Ovary (tissue), 9 donors: Measurements from ENCODE around the gene RBP7. TPM values are rescaled to one million over a fixed set of nuclear protein-coding genes. Genes with fewer than 3 reads are reported as not detected.

Experiments
- DNase-seq, 5 donors: peaks; one replicate each; pipeline ENCODE4 v3.0.0-alpha.2; 2019 to 2020
- H3K27ac ChIP-seq, 2 donors: fragments of 200-600 bp; one replicate each; pipeline versions ENCODE4 v1.5.1 to v1.8.0; 2019 to 2022
- H3K27me3 ChIP-seq: fragments of 200-600 bp; one replicate; pipeline ENCODE4 v1.8.0; 2022
- H3K36me3 ChIP-seq: fragments of 200-600 bp; sonication (generic); one replicate; pipeline ENCODE4 v1.5.1; 2019
- H3K4me1 ChIP-seq: one replicate; pipeline ENCODE4 v1.8.1; 2013; ENCODE audit warnings: mild to moderate bottlenecking, moderate library complexity; ENCODE audit not compliant: insufficient read depth
- H3K4me3 ChIP-seq: fragments of 200-600 bp; sonication (generic); one replicate; pipeline ENCODE4 v1.5.1; 2017
- H3K9me3 ChIP-seq, 2 donors: fragments of 200-600 bp in 1 of 2; sonication (generic) in 1 of 2; one replicate each; pipeline versions ENCODE4 v1.5.1 to v1.8.1; 2013 to 2019; ENCODE audit warnings: mild to moderate bottlenecking in 1 of 2, moderate library complexity in 1 of 2
- EP300 ChIP-seq: sonication (generic); formaldehyde crosslinking; IDR thresholded peaks from one replicate; pipeline ENCODE4 v1.6.1; 2017; ENCODE audit warnings: antibody characterized with exemption
- POLR2A ChIP-seq: fragments of 450-650 bp; IDR thresholded peaks from one replicate; pipeline ENCODE4 v1.6.1; 2017; ENCODE audit warnings: antibody characterized with exemption, mild to moderate bottlenecking, moderate library complexity
- WGBS, 3 donors: extraction: QIAGEN DNeasy Blood & Tissue Kit in 1 of 3; methylation state at CpG; one replicate each; pipeline versions ENCODE4 v1.1.5 to v1.1.7; 2013 to 2017; 5-methylcytosine and 5-hydroxymethylcytosine counted together
- intact Hi-C, 4 donors: fragments of 100-400 bp; cut with DNase I; formaldehyde crosslinking; loops; one replicate each; pipeline versions ENCODE4 v1.11.0 to v1.15.1; 2022 to 2023
- polyA plus RNA-seq, 2 donors: library from polyadenylated mRNA; stranded (reverse); fragments of 200-250 nt in 1 of 2; fragments of 350-450 nt in 1 of 2; fragmentation: Illumina TruSeq in 1 of 2; extraction: RNeasy Lipid Tissue Mini Kit (QIAGEN cat#74804) in 1 of 2; gene quantifications; one replicate each; pipeline ENCODE4 v1.2.3, GENCODE V29; 2013 to 2014
- total RNA-seq, 7 donors: library from RNA; depleted of rRNA in 2 of 7; stranded (reverse); fragments of >200 nt in 2 of 7; fragmentation: NEBNext Ultra II Directional in 3 of 7; extraction: Animal tissue kit (Norgen Biotek cat#: 25700) in 3 of 7; gene quantifications; one replicate each; pipeline versions ENCODE4 v1.1.0 to v1.2.4, GENCODE V29; 2016 to 2023
- TF ChIP-seq, protein P1 (sequence below), 3 donors: fragments of 450-650 bp in 2 of 3; fragments of 200-600 bp in 1 of 3; IDR thresholded peaks; one replicate each; pipeline versions ENCODE4 v1.5.1 to v1.8.0; 2016 to 2022; ENCODE audit warnings: antibody characterized with exemption in 3 of 3, mild to moderate bottlenecking in 1 of 3
- donor health status: DM: no; HTN: no; CAD: no; lungs with moderate emphysema.
- donor health status: DM: no; HTN: no; CAD: no.
- donor health status: Bipolar disorder and iron deficiency.
- donor health status: DM: yes; HTN: yes; CAD: no.
- donor health status: DM: no; HTN: no; CAD: no.
- donor health status: DM: yes; HTN: yes; CAD: no.

Gene RBP7
- total and polyA plus RNA-seq, 9 donors = 1.5 to 53.4 (median 14.6) TPM

DNA sequence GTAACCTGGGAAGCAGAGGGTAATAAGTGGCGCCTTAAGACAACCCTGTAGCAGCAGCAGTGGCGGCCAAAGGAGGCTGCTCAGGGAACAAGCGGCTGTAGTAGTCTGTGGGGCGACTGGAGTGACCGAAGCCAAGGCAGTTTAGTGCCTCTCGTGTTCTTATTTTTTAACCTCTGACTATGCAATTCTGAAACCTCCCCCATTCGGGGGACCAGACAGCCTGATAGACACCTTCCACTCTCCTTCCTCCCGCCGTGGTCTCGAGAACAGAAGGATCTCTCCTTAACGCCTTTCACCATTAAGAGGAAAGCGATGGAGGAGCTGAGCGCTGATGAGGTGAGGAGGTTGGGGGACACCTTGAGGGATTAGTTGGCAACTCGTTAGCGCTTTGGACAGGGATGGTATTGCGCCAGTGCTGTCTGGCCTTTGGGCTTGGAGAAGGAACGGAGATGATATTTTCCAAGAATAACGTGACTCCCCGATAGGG is 36.4 kb downstream of the RBP7 start:
- peaks cover 8% of the 10 kb centered on the region for H3K4me1 ChIP-seq
- WGBS, 3 donors = 0% methylated on average over 19 of the region's 19 CpGs
- intact Hi-C loops = loop anchor here in 2 of 4 donors (2.0 to 10.0 kb wide), 2 partner anchors 89 to 177 kb away; partner anchors contain the start of genes KIF1B (in 1 of the 2), LZIC (in 1 of the 2) and NMNAT1 (in 1 of the 2)

GRCh38 chr1:10042746-10043145 is 45.7 kb downstream of the RBP7 start:
- TF ChIP-seq, protein P1, sequence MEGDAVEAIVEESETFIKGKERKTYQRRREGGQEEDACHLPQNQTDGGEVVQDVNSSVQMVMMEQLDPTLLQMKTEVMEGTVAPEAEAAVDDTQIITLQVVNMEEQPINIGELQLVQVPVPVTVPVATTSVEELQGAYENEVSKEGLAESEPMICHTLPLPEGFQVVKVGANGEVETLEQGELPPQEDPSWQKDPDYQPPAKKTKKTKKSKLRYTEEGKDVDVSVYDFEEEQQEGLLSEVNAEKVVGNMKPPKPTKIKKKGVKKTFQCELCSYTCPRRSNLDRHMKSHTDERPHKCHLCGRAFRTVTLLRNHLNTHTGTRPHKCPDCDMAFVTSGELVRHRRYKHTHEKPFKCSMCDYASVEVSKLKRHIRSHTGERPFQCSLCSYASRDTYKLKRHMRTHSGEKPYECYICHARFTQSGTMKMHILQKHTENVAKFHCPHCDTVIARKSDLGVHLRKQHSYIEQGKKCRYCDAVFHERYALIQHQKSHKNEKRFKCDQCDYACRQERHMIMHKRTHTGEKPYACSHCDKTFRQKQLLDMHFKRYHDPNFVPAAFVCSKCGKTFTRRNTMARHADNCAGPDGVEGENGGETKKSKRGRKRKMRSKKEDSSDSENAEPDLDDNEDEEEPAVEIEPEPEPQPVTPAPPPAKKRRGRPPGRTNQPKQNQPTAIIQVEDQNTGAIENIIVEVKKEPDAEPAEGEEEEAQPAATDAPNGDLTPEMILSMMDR (IDR thresholded peaks at IDR 0.05) = no peak
- TF ChIP-seq EP300 (no peak), POLR2A (no peak)
- H3K27ac ChIP-seq = no peak overlapping the region
- no peak overlapping the region for H3K4me3 ChIP-seq
- H3K27me3 ChIP-seq = no peaks in the 10 kb centered on the region
- H3K36me3 ChIP-seq = no peaks in the 10 kb centered on the region
- DNase-seq = no peak
- no peaks in the 10 kb centered on the region for H3K9me3 ChIP-seq
- intact Hi-C loops = no loop called here
- peaks cover 32% of the 10 kb centered on the region for H3K4me1 ChIP-seq
- WGBS, 3 donors = 89 to 92% (median 91%) methylated on average over 4 of the region's 4 CpGs

More for the DNA sequence above, 36.4 kb downstream of the RBP7 start:
- H3K27ac ChIP-seq = peak overlapping the region; percentile 75 to 93
- no peaks in the 10 kb centered on the region for H3K36me3 ChIP-seq
- no peaks in the 10 kb centered on the region for H3K9me3 ChIP-seq
- TF ChIP-seq, protein P1 (IDR thresholded peaks at IDR 0.05) = no peak
- no peak for TF ChIP-seq EP300
- no peak for TF ChIP-seq POLR2A
- H3K27me3 ChIP-seq = no peaks in the 10 kb centered on the region
- H3K4me3 ChIP-seq = peak overlapping the region; percentile 92
- DNase-seq = peak; percentile 20 to 48 (median 41)

DNA sequence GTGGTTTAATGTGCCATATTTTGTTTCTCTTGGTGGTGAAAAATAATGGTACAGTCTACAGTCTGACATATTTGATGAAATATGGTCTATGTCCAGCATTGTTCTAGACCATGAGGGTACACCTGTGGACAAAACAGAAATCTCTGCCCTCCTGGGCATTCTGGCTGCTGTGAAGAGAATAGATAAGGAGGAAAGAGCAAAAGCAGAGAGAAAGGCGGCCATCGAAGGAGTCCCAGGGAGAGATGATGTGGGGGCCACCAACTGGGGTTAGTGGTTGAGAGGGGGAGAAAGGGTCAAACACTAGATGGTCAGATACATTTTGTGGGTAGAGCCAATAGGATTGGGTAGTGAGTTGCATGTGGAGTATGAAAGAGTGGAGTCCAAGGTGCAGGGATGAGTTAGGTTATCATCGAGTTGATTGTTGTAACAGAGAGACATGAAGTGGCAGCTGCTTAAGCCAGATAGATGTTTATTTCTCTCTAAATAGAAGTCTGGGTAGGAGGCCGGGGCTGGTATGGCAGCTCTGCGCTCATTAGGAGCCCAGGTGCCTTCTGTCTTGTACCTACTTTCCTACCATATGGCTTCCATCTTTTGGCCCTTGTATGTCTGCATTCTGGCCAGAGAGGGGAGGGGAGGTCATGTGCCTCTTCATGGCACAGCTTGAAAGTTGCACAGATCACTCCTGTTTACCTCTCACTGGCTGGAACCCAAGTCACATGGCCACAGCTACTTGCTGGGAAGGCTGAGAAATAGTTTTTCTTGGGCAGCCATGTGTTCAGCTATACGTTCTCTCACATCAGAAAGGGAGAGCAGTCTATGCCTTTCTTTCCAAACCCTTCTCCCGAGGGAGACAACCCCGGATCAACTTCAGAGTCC is 48.7 kb downstream of the RBP7 start:
- peaks cover 24% of the 10 kb centered on the region for H3K4me1 ChIP-seq
- 49 to 52% (median 50%) methylated on average over 8 of the region's 8 CpGs for WGBS, 3 donors
- H3K27ac ChIP-seq = peak overlapping the region; percentile 45 to 50
- H3K27me3 ChIP-seq = no peaks in the 10 kb centered on the region
- peak in 1 of 5 donors; percentile 44 for DNase-seq
- TF ChIP-seq, protein P1 (IDR thresholded peaks at IDR 0.05) = no peak
- TF ChIP-seq EP300 = no peak
- TF ChIP-seq POLR2A = no peak
- H3K9me3 ChIP-seq = no peaks in the 10 kb centered on the region
- no peaks in the 10 kb centered on the region for H3K36me3 ChIP-seq
- intact Hi-C loops = no loop called here
- H3K4me3 ChIP-seq = no peak overlapping the region

GRCh38 chr1:10046356-10047085 is 49.5 kb downstream of the RBP7 start:
- 60 to 65% (median 64%) methylated on average over 8 of the region's 8 CpGs for WGBS, 3 donors
- peak in 2 of 5 donors; percentile 30 to 51 for DNase-seq
- intact Hi-C loops = no loop called here
- Histone ChIP-seq H3K4me1 (peaks cover 24% of the 10 kb centered on the region), H3K4me3 (no peak overlapping the region), H3K9me3 (no peaks in the 10 kb centered on the region), H3K36me3 (no peaks in the 10 kb centered on the region), H3K27me3 (no peaks in the 10 kb centered on the region), H3K27ac (peak overlapping the region; percentile 45 to 50)
- TF ChIP-seq EP300 (no peak), POLR2A (no peak)
- TF ChIP-seq, protein P1 (IDR thresholded peaks at IDR 0.05) = no peak
